Mammary epithelial cell (primary cell): ENCODE data around the gene PARD3B.

ENCODE experiments used
- CTCF ChIP-seq, 2 donors: IDR thresholded peaks in 1 of 2; conservative IDR thresholded peaks in 1 of 2; 2 replicates each; pipeline ENCODE4 v1.5.1; 2011 to 2012; ENCODE audit warnings: inconsistent platforms in 2 of 2, low read length in 2 of 2, mild to moderate bottlenecking in 2 of 2, control low read depth in 1 of 2, low read depth in 1 of 2; ENCODE audit not compliant: insufficient read depth in 1 of 2; ENCODE audit errors: extremely low read depth in 1 of 2
- EZH2 ChIP-seq: IDR thresholded peaks from 2 replicates; pipeline ENCODE4 v1.6.1; 2012; ENCODE audit warnings: low read length, inconsistent platforms, borderline replicate concordance

GRCh38 chr2:204753841-204754240 is 208.6 kb downstream of the PARD3B start:
- no peak for TF ChIP-seq CTCF (conservative IDR thresholded peaks at IDR 0.05 in 1 of 2, IDR thresholded peaks at IDR 0.05 in 1 of 2; ENCODE audit: extremely low read depth in 1 of 2, insufficient read depth in 1 of 2, low read depth in 1 of 2, low read length in 2 of 2)
- no peak for TF ChIP-seq EZH2
